ENCODE data around the gene GPR107.

GPR107 gene

GRCh38 chr9:130159915-130160670, 106.4 kb downstream of the GPR107 start:
- peak; percentile 43 for DNase-seq (ENCODE audit: low spot score)

- no peak for DNase-seq (ENCODE audit: low spot score)
These were observed 107.3 kb downstream of the GPR107 start for GRCh38 chr9:130160862-130161470.

- no peak for DNase-seq (ENCODE audit: low spot score)
These were observed 111.9 kb downstream of the GPR107 start for GRCh38 chr9:130165579-130165978.

GRCh38 chr9:130166399-130166798, 112.7 kb downstream of the GPR107 start:
- no peak for DNase-seq (ENCODE audit: low spot score)

- peak; percentile 55 for DNase-seq (ENCODE audit: low spot score)
These were observed 114.2 kb downstream of the GPR107 start for GRCh38 chr9:130167927-130168326.

- DNase-seq (ENCODE audit: low spot score): peak; percentile 74
These were observed 117.8 kb downstream of the GPR107 start for GRCh38 chr9:130171226-130172148.

- DNase-seq (ENCODE audit: low spot score): peak; percentile 95
These were observed 118.6 kb downstream of the GPR107 start, which contains the start of gene NCS1 for GRCh38 chr9:130172161-130172857. TSS of gene NCS1 (plus strand) at chr9:130172404. CDS start at chr9:130172664, 260 bp downstream.

- peak; percentile 68 for DNase-seq (ENCODE audit: low spot score)
These were observed 119.4 kb downstream of the GPR107 start for GRCh38 chr9:130172858-130173665.

- DNase-seq (ENCODE audit: low spot score): peak; percentile 45
These were observed 119.9 kb downstream of the GPR107 start for GRCh38 chr9:130173666-130173983.

GRCh38 chr9:130174025-130174424, 120.3 kb downstream of the GPR107 start:
- no peak for DNase-seq (ENCODE audit: low spot score)

- DNase-seq (ENCODE audit: low spot score): no peak
These were observed 121.2 kb downstream of the GPR107 start for GRCh38 chr9:130174920-130175321.

GRCh38 chr9:130175355-130175754, 121.6 kb downstream of the GPR107 start:
- no peak for DNase-seq (ENCODE audit: low spot score)

GRCh38 chr9:130176760-130177159, 123.1 kb downstream of the GPR107 start:
- no peak for DNase-seq (ENCODE audit: low spot score)

GRCh38 chr9:130177898-130178805, 124.4 kb downstream of the GPR107 start:
- DNase-seq (ENCODE audit: low spot score): no peak

- no peak for DNase-seq (ENCODE audit: low spot score)
These were observed 125.7 kb downstream of the GPR107 start for GRCh38 chr9:130179331-130179907.

GRCh38 chr9:130180516-130180915, 126.8 kb downstream of the GPR107 start:
- no peak for DNase-seq (ENCODE audit: low spot score)

- no peak for DNase-seq (ENCODE audit: low spot score)
These were observed 128.1 kb downstream of the GPR107 start for GRCh38 chr9:130181678-130182380.

GRCh38 chr9:130182381-130182909, 128.7 kb downstream of the GPR107 start:
- no peak for DNase-seq (ENCODE audit: low spot score)

Data from iPS-NIHi11 (cell line).